GM11168 (cell line): ENCODE measurements around the gene MYZAP.

Experiments
- in situ Hi-C: fragments of 300-500 bp; cut with MboI; formaldehyde crosslinking; loops from one replicate; pipeline ENCODE4 v1.12.0; 2022; ENCODE audit warnings: low sequenced_read_pairs; ENCODE audit not compliant: unreplicated experiment

Gene MYZAP

DNA sequence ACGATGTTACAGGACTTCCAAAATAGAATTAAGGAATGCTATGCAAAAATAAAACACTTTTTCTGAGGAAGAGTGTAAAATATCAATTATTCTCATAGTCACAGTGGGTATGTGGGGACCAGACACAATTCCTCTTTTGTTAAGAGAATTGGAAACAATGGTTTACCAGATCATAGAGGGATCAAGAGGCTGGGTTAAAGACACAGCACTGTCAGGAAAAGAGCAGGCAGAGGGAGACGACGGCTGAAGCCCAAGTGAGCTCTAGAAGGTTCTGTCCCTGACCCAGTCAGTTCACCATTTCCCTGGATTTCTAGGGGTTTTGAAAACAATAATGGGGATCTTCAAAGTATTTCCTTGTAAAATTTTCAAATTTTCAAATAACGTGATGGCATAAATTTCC is 60.8 kb downstream of the MYZAP start:
- in situ Hi-C loops = no loop called here

- in situ Hi-C loops = no loop called here
These were observed 62.6 kb downstream of the MYZAP start for GRCh38 chr15:57654153-57654852.

- in situ Hi-C loops = no loop called here
These were observed 63.3 kb downstream of the MYZAP start for GRCh38 chr15:57655053-57655452.

DNA sequence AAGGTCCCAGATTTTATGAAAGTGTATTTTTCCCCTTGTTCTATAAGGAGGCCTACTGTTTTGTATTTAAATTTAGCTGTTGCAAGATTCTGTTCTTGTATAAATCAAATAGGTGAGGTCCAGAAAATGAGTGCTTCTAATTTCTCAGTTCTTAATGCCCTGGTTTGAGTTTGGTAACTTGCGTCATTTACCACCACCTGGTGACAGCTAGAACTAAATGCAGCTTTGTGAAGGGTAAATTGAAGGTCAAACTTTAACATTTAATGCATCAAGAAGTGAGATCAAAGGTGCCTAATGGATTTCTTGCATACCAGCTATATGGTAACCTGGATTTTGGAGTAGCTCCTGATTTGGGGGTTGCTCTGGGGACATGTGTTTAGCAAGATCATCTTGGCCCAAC is 64.1 kb downstream of the MYZAP start:
- in situ Hi-C loops = no loop called here

- in situ Hi-C loops = no loop called here
These were observed 64.7 kb downstream of the MYZAP start for GRCh38 chr15:57656434-57656833.

DNA sequence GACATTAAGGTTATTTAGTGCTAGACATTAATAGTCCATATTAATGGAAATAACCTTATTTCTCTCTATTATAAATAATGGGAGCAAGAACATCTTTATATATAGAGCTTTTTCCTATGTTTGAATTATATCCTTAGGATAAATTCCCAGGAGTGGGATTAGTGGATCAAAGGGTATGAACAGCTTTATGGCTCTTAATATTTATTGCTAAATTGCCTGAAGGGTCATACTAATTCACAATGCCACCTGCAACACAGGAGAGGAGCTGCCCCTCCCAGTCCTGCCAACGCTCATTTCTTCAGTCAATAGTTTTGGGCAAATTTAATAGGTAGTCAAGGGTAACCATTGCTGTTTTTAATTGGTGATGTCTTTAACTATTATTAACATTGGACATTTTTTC is 65.9 kb downstream of the MYZAP start:
- in situ Hi-C loops = no loop called here

GRCh38 chr15:57662091-57662744 is 70.5 kb downstream of the MYZAP start:
- in situ Hi-C loops = no loop called here

- in situ Hi-C loops = no loop called here
These were observed 71.1 kb downstream of the MYZAP start for GRCh38 chr15:57662802-57663201.

- in situ Hi-C loops = no loop called here
These were observed 71.6 kb downstream of the MYZAP start for GRCh38 chr15:57663262-57663661.

DNA sequence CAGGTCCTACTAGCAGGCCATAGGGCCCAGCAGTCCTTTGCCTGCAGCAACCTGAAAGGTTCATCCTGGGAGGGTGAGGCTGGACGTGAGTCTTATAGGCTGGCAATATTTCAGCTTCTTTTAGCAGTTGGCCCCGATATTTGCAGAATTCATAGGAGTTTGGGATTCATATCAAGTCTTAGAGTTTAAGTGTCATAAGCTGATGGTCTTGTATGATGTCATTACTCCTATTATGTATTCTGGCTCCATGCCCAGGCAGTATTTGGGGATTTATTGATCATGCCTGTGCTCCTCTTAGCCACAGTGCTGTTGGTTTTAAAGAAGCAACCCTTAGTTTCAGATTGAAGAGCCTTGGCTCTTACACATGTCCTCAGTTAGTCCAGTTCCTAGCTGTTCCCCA is 73.5 kb downstream of the MYZAP start:
- in situ Hi-C loops = no loop called here

DNA sequence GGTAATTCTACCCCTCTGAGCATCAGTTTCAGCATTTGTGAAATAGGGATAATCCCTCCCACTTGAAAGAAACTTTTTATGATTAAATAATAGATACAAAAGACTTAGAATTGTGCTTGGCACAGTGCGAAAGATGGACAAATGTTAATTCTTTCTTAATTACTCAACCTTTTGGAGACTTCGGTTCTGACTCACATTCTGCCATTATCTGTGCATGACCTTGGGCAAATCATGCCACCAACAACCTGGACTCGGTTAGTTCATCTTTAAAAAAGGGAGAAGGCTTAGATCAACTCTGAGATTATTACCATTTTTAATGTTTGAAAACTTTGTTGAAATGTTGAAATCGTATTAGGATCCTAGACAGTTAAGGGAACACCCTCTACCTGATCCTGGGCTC is 74.2 kb downstream of the MYZAP start:
- in situ Hi-C loops = no loop called here

- in situ Hi-C loops = no loop called here
These were observed 75.6 kb downstream of the MYZAP start for GRCh38 chr15:57667171-57667849.

GRCh38 chr15:57668016-57668415 is 76.3 kb downstream of the MYZAP start:
- in situ Hi-C loops = no loop called here

GRCh38 chr15:57671636-57672035 is 79.9 kb downstream of the MYZAP start:
- in situ Hi-C loops = no loop called here

DNA sequence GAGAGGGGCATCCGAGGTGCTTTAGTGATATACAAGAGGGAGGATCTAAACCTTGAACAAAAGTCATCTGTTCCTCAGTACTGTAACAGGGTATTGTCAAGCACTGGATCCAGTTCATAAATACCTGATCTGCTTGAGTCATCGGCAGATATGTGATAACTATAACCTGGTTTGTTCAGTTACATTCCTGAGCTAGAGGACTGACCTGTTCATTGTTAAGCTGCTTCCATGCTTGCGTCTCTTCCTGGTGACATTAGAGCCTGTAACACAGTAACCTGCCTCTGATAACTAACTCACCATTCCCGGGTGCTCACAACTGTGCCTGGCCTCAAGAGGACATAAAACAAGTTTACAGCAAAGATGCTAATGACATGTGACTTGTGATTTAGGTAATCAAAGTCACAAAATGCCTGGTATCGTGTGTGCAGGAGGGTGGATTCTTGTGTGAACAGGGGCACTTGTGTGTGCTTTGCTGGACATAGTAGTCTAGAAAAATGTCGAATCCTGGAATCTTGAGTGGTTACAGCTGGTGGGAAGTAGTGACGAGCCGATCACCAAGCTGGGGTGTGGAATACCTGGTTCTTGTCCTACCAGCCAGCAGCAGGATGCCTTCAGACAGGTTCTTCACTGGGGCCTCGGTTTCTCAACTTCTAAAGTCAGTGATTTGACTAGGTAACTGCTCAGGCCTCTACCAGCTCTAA is 83.9 kb downstream of the MYZAP start:
- in situ Hi-C loops = no loop called here

GRCh38 chr15:57676585-57676984 is 84.9 kb downstream of the MYZAP start:
- in situ Hi-C loops = no loop called here

GRCh38 chr15:57677204-57677603 is 85.5 kb downstream of the MYZAP start:
- in situ Hi-C loops = no loop called here

DNA sequence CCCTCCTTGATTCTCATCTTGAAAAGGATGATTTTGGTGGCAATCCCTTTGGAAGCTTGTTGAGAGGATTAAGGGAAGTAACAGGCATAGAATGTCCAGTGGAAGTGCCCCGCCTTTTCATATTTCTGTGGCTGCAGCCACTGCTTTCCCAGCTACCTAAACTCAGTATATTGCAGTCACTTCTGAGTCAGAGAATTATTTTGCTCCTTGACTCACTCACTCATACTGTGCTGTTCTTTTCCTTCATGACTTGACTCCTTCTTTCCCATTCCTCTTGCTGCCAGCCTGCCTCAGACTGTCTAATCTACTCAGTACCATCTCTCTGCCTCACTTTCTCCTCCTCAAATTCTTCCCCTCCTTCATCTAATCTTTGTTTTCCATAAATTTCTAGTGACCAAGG is 88.3 kb downstream of the MYZAP start:
- in situ Hi-C loops = no loop called here

DNA sequence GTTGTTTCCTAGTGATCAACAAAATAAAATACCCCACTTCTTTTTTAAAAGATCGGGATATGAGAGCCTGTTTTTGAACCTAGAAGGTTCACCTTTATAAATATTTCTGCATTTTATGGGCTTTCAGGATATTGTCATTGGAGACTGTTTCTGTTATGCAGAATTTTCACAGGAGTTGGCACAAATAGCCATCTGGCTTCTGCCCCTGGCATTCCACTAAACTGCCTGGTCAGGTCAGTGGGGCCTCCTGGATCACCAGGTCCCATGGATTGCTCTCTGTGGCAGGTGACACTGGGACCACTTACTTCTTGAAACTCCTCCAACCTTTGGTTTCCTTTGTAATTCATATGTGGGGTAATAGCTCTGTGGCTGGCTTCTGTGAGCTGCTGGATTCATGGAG is 89.3 kb downstream of the MYZAP start:
- in situ Hi-C loops = no loop called here

- in situ Hi-C loops = no loop called here
These were observed 91.8 kb downstream of the MYZAP start for GRCh38 chr15:57683481-57683880.
